K562 (cell line): ENCODE measurements around the gene RPH3AL. TPM values are rescaled to one million over a fixed set of nuclear protein-coding genes. Genes with fewer than 3 reads are reported as not detected.
A peak's percentile ranks its signal among the peaks of the same experiment; 100 is the strongest.

Source experiments
- ATAC-seq: fragments of 200-7000 bp; cut with Tn5 transposase; 3 replicates; pipeline ENCODE4 v1.9.1; 2020; ENCODE audit warnings: moderate library complexity
- BruUV-seq: library from RNA; stranded (reverse); fragments of 400-500 nt; replicated peaks from 2 replicates; lab custom pipeline; 2021; lab: Mats Ljungman, UMichigan
- CTCF ChIA-PET: fragments of 300-600 bp; formaldehyde crosslinking; extraction: SDS; loops from one replicate; lab custom pipeline; 2021; ENCODE audit warnings: low intra/inter-chr PET ratio; lab: Yijun Ruan, JAX
- POLR2A ChIA-PET: fragments of 300-600, 350-650 bp; sonication (Branson Sonifier 250); formaldehyde crosslinking; extraction: SDS; loops from one replicate; lab custom pipeline; 2021; ENCODE audit warnings: antibody characterized with exemption, inconsistent platforms; lab: Yijun Ruan, JAX
- DNase-seq, 4 experiments: peaks; one replicate each; pipeline versions ENCODE4 v3.0.0 to v3.0.0-alpha.2; 2011 to 2018; ENCODE audit warnings: low spot score in 3 of 4, mixed read lengths in 3 of 4; ENCODE audit errors: extremely low read depth in 1 of 4
- FAIRE-seq: peaks from 2 replicates; lab custom pipeline; 2011; peaks lifted over from hg19 to GRCh38; lab: Jason Lieb, UNC
- H2AFZ ChIP-seq: 2 replicates; pipeline ENCODE4 v1.6.0; 2011; ENCODE audit warnings: low read depth, low read length, control low read depth, inconsistent platforms
- H3K27ac ChIP-seq: fragments of 200-600 bp; 3 replicates; pipeline ENCODE4 v1.8.0; 2011; ENCODE audit warnings: low read depth, mild to moderate bottlenecking, control low read depth, inconsistent platforms, low read length, moderate library complexity, mixed read lengths; ENCODE audit errors: extremely low read depth
- H3K27me3 ChIP-seq, 2 experiments: fragments of 300-600 bp in 1 of 2; 2 replicates in 1 of 2; 3 replicates in 1 of 2; pipeline versions ENCODE4 v1.6.0 to v1.8.0; 2011; ENCODE audit warnings: inconsistent platforms in 2 of 2, low read length in 2 of 2, mild to moderate bottlenecking in 1 of 2, mixed read lengths in 1 of 2, moderate library complexity in 1 of 2; ENCODE audit not compliant: control insufficient read depth in 2 of 2, insufficient read depth in 2 of 2
- H3K36me3 ChIP-seq: fragments of 300-600 bp; 3 replicates; pipeline ENCODE4 v1.8.0; 2011; ENCODE audit warnings: mild to moderate bottlenecking, low read length, inconsistent platforms; ENCODE audit not compliant: control insufficient read depth, insufficient read depth
- H3K4me1 ChIP-seq, 2 experiments: fragments of 200-600 bp in 1 of 2; replicated peaks in 1 of 2; 2 replicates in 1 of 2; 3 replicates in 1 of 2; pipeline versions ENCODE4 v1.5.1 to v1.8.0; 2011; ENCODE audit warnings: inconsistent platforms in 2 of 2, low read length in 2 of 2, mild to moderate bottlenecking in 1 of 2, mixed read lengths in 1 of 2, moderate library complexity in 1 of 2; ENCODE audit not compliant: control insufficient read depth in 2 of 2, insufficient read depth in 2 of 2
- H3K4me2 ChIP-seq: 2 replicates; pipeline ENCODE4 v1.6.1; 2011; ENCODE audit warnings: low read length, control low read depth, inconsistent platforms, mixed read lengths; ENCODE audit not compliant: insufficient read depth
- H3K4me3 ChIP-seq: fragments of 200-600 bp; sonication (generic), shearing (Covaris generic); 2 replicates; pipeline ENCODE4 v1.5.1; 2016; ENCODE audit warnings: control low read depth, inconsistent platforms
- H3K79me2 ChIP-seq: fragments of 200-600 bp; 3 replicates; pipeline ENCODE4 v1.8.0; 2011; ENCODE audit warnings: low read length, inconsistent platforms; ENCODE audit not compliant: control insufficient read depth, insufficient read depth
- H3K9ac ChIP-seq, 2 experiments: 2 replicates each; pipeline versions ENCODE4 v1.6.0 to v1.6.1; 2011; ENCODE audit warnings: low read depth in 2 of 2, low read length in 2 of 2, control low read depth in 1 of 2, inconsistent platforms in 1 of 2, mild to moderate bottlenecking in 1 of 2, mixed read lengths in 1 of 2; ENCODE audit not compliant: insufficient read depth in 1 of 2
- H3K9me1 ChIP-seq: one replicate; pipeline ENCODE4 v1.6.0; 2011; ENCODE audit warnings: inconsistent platforms, mild to moderate bottlenecking, low read length, moderate library complexity; ENCODE audit not compliant: control insufficient read depth, insufficient read depth
- H3K9me3 ChIP-seq: replicated peaks from 2 replicates; pipeline ENCODE4 v1.5.1; 2011; ENCODE audit warnings: low read depth, low read length, inconsistent platforms; ENCODE audit not compliant: control insufficient read depth, insufficient read depth
- H4K20me1 ChIP-seq: replicated peaks from 2 replicates; pipeline ENCODE4 v1.6.1; 2011; ENCODE audit warnings: low read length, inconsistent platforms, mixed read lengths; ENCODE audit not compliant: control insufficient read depth, insufficient read depth
- CEBPG ChIP-seq, 3 experiments: fragments of 200-800 bp in 1 of 3; sonication (Bioruptor generic) in 1 of 3; sonication (generic) in 1 of 3; formaldehyde crosslinking in 1 of 3; IDR thresholded peaks in 2 of 3; conservative IDR thresholded peaks in 1 of 3; 2 replicates each; pipeline versions ENCODE4 v1.6.1 to v1.8.0; 2016 to 2022; ENCODE audit warnings: missing compliant biosample characterization in 2 of 3, missing genetic modification characterization in 2 of 3, mild to moderate bottlenecking in 1 of 3, missing genetic modification reagents in 1 of 3
- E2F6 ChIP-seq, 2 experiments: IDR thresholded peaks; 2 replicates each; pipeline ENCODE4 v1.6.1; 2011; ENCODE audit warnings: borderline replicate concordance in 1 of 2, control low read depth in 1 of 2, low read depth in 1 of 2, low read length in 1 of 2, mild to moderate bottlenecking in 1 of 2, mixed read lengths in 1 of 2, moderate library complexity in 1 of 2; ENCODE audit not compliant: insufficient read depth in 1 of 2, insufficient read length in 1 of 2, poor library complexity in 1 of 2, severe bottlenecking in 1 of 2; ENCODE audit errors: extremely low read depth in 1 of 2
- HNRNPLL ChIP-seq: fragments of 200-400 bp; formaldehyde crosslinking; IDR thresholded peaks from 2 replicates; pipeline ENCODE4 v1.6.1; 2017; ENCODE audit warnings: low read length, low read depth, mild to moderate bottlenecking; ENCODE audit not compliant: poor library complexity, severe bottlenecking
- MBD1 ChIP-seq: fragments of 250-450 bp; sonication (Bioruptor Pico); IDR thresholded peaks from 2 replicates; pipeline ENCODE4 v1.8.0; 2022; ENCODE audit warnings: inconsistent platforms
- NFIX ChIP-seq: fragments of 250-450 bp; sonication (Bioruptor Pico); IDR thresholded peaks from 2 replicates; pipeline ENCODE4 v1.4.0; 2020; ENCODE audit warnings: low read depth, mild to moderate bottlenecking, moderate library complexity
- RFX1 ChIP-seq: fragments of 450-650 bp; IDR thresholded peaks from 2 replicates; pipeline ENCODE4 v1.6.1; 2016; ENCODE audit warnings: mild to moderate bottlenecking, moderate library complexity
- WGBS: fragments of 100-300 bp; shearing (Covaris generic); methylation state at CpG from one replicate; pipeline ENCODE4 v1.1.6; 2016; ENCODE audit warnings: low coverage, mixed read lengths; ENCODE audit not compliant: insufficient coverage; ENCODE audit errors: missing lambda C conversion rate; 5-methylcytosine and 5-hydroxymethylcytosine counted together
- in situ Hi-C: fragments of 300-500 bp; cut with MboI; formaldehyde crosslinking; loops from 4 replicates; pipeline ENCODE4 v1.15.0; 2018; ENCODE audit warnings: inconsistent platforms, mixed read lengths
- intact Hi-C: fragments of 100-400 bp; cut with micrococcal nuclease; formaldehyde crosslinking; loops from 2 replicates; pipeline ENCODE4 v1.14.2; 2022
- polyA plus RNA-seq, 8 experiments: library from polyadenylated mRNA; depleted of rRNA in 4 of 8; stranded (reverse) in 5 of 8; unstranded in 3 of 8; fragments of >200 nt; fragmentation: Nextera tagmentation in 2 of 8; fragmentation: Illumina TruSeq in 1 of 8; extraction: Ambion mirVana in 2 of 8; extraction: Trizol in 1 of 8; gene quantifications; 2 replicates each; pipeline versions ENCODE4 v1.2.1 to v1.2.3, GENCODE V29; 2011 to 2014; ENCODE audit warnings: inconsistent platforms in 1 of 8, missing spikeins in 1 of 8
- total RNA-seq, 7 experiments: library from RNA; depleted of rRNA in 6 of 7; stranded (reverse); fragments of >200 nt in 6 of 7; fragmentation: Illumina TruSeq in 2 of 7; extraction: Trizol in 2 of 7; gene quantifications; 2 replicates each; pipeline versions ENCODE4 v1.2.1 to v1.2.3, GENCODE V29; 2011 to 2021; ENCODE audit warnings: low replicate concordance in 1 of 7

The RPH3AL gene
- total and polyA plus RNA-seq, 9 of the 15 experiments (the other 6 are each of a cell fraction or from before 2014, with no cell fraction given) = 0.18 to 1.7 (median 0.39) TPM

DNA sequence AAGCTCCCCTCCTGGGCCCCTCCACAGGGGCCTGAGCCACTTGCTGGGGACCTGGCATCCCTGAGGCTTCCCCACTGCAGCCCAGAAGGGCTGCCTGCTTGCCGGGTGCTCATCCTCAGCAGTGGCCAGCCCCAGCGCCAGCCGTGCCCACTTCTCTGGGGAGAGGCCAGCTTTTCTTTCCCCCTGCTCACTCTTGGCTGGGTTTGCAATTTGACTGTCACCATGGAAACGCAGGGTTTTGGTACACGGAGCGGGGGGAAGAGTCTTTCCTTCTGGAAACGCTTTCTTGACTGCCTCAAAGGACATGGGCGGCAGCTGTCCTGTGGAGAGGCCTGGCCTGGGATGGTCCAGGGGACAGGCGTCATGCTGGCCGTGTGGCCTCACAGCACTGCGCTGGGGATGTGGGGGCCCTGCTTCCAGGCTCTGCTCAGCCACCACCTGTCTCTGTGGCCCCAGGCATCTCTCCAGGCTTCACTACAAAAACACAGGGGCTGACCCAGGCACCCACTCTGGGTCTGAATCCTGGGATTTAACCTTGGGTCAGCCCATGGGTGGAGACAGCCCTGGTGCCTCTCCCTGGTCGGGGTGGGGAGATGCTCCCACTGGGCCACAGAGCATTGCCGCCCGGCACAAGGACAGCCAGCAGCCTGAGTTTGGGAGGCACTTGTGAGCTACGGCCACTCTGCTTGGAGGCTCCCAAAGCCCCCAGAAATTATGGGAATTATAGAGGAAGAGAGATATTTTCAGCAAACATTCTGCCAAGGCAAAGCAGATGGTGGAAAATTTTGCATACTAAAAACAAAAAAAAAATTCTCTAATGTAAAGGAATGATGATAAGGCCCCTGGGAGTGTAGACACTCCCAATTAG lies 125.3 kb downstream of the RPH3AL start:
- no peak overlapping the region for H2AFZ ChIP-seq
- H3K9ac ChIP-seq = no peak overlapping the region
- no peaks in the 10 kb centered on the region; the same call in 1 of the 2 replicates for H4K20me1 ChIP-seq
- no peak overlapping the region for H3K27ac ChIP-seq
- no peaks in the 10 kb centered on the region for H3K9me1 ChIP-seq
- no peak overlapping the region for H3K4me3 ChIP-seq
- no peaks in the 10 kb centered on the region for H3K9me3 ChIP-seq
- TF ChIP-seq MBD1 (CRISPR knock-in tag) = no peak
- no peak for TF ChIP-seq E2F6 (IDR thresholded peaks at IDR 0.05; ENCODE audit: borderline replicate concordance in 1 of 2, extremely low read depth in 1 of 2, insufficient read depth in 1 of 2, insufficient read length in 1 of 2, low read depth in 1 of 2, low read length in 1 of 2, poor library complexity in 1 of 2, severe bottlenecking in 1 of 2)
- peak; percentile 37 for TF ChIP-seq RFX1
- no peak for TF ChIP-seq CEBPG (CRISPR knock-in tag; IDR thresholded peaks at IDR 0.05)
- no peak for TF ChIP-seq CEBPG (tag; conservative IDR thresholded peaks at IDR 0.05 in 1 of 2, IDR thresholded peaks at IDR 0.05 in 1 of 2)
- TF ChIP-seq HNRNPLL = no peak
- TF ChIP-seq NFIX (CRISPR knock-in tag) = no peak
- H3K4me2 ChIP-seq = no peak overlapping the region
- DNase-seq (no peak), ATAC-seq (no peak), FAIRE-seq (no peak)
- CTCF ChIA-PET = no interaction called here
- BruUV-seq = no TSS peak
- H3K4me1 ChIP-seq = no peaks in the 10 kb centered on the region
- in situ Hi-C loops = no loop called here
- POLR2A ChIA-PET = no interaction called here
- WGBS = 0% methylated on average over 11 of the region's 15 CpGs
- H3K79me2 ChIP-seq = no peaks in the 10 kb centered on the region
- peaks cover 5 to 43% of the 10 kb centered on the region in 2 experiments; a peak in 4 of 5 replicates for H3K27me3 ChIP-seq
- no peaks in the 10 kb centered on the region for H3K36me3 ChIP-seq
- intact Hi-C loops = no loop called here
